ENCODE data around the gene KIF1B. TPM values are rescaled to one million over a fixed set of nuclear protein-coding genes. Genes with fewer than 3 reads are reported as not detected.

The KIF1B gene
- total RNA-seq, 4 donors from 2014 or later: 46.7 to 61.8 (median 51.4) TPM

DNA sequence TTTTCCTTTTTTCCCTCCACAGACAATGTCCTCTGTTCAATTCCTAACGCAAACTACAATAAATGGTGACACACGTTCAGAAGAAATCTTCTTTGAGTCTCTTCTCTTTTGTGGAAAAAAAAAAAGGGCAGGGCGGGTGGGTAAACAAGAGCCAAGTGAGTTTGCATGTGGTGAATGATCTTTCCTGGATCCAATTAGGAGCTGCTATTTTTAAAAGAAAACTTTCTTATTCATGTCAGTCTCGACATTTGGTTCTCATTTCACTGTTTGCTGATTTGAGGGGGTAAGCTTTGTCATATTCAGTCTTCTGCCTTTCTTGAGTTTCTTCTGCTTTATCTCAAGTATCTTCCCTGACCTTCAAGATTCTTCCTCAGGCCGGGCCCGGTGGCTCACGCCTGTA lies 29.2 kb upstream of the KIF1B start:
- TF ChIP-seq, protein P1, sequence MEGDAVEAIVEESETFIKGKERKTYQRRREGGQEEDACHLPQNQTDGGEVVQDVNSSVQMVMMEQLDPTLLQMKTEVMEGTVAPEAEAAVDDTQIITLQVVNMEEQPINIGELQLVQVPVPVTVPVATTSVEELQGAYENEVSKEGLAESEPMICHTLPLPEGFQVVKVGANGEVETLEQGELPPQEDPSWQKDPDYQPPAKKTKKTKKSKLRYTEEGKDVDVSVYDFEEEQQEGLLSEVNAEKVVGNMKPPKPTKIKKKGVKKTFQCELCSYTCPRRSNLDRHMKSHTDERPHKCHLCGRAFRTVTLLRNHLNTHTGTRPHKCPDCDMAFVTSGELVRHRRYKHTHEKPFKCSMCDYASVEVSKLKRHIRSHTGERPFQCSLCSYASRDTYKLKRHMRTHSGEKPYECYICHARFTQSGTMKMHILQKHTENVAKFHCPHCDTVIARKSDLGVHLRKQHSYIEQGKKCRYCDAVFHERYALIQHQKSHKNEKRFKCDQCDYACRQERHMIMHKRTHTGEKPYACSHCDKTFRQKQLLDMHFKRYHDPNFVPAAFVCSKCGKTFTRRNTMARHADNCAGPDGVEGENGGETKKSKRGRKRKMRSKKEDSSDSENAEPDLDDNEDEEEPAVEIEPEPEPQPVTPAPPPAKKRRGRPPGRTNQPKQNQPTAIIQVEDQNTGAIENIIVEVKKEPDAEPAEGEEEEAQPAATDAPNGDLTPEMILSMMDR (IDR thresholded peaks at IDR 0.05; ENCODE audit: low read depth): no peak

DNA sequence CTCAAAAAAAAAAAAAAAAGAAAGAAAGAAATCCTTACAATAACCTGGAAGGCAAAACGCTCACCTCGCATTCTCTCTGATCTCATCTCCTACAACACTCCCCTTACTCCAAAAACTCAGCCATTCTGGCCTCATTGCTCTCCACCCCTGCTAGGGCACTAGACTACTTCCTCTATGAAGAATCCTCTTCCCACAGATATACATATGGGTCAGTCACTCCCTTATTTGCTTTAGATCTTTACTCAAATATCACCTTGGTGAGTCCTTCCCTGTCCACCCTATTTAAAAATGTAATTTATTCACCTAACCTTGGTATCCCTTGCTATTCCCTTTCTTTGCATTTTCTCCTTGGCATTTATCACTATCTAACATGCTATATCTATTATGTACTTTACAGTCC lies 24.6 kb upstream of the KIF1B start:
- TF ChIP-seq, protein P1 (IDR thresholded peaks at IDR 0.05; ENCODE audit: low read depth): no peak

DNA sequence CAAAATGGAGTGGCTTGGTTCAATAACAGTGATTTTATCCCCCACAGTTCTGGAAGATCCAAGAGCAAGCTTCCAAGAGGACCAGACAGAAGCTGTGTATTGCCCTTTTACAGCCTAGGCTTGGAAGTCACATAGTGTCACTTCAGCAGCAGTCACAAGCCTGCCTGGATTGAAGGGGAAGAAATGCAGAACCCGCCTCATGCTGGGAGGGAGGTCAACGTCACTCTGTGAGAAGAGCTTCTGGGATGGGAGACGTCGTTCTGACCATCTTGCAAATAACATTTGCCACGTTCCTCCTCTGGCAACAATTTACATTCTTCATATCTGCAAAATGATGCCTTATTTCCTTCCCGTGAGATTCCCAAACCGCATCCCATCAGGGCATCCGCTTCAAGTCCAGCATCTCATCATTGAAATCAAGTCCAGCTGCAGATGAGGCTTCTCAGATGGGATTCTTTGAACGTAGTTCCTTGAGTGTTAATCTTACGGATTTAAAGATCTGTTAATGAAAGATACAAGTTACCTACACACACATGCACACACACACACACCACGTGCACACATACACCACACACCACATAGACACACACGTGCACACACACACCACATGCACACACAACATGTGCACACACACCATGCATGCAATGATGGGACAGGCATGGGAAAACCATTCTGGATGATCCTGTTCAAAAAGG lies 23.9 kb upstream of the KIF1B start:
- TF ChIP-seq, protein P1 (IDR thresholded peaks at IDR 0.05; ENCODE audit: low read depth): no peak

DNA sequence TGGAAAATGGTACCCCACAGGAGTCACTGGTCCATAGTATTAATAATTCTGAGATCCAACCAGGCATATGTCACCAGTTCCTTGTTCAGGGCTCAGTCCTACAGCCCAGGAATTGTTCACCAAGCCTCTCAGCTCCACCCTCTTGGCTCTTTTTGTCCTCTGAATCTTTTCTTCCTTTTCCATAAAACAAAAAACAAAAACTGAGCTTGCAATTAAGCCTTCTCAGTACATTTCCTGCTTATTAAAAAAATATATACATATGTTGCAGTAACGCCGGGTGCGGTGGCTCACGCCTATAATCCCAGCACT lies 23.4 kb upstream of the KIF1B start:
- TF ChIP-seq, protein P1 (IDR thresholded peaks at IDR 0.05; ENCODE audit: low read depth): no peak

DNA sequence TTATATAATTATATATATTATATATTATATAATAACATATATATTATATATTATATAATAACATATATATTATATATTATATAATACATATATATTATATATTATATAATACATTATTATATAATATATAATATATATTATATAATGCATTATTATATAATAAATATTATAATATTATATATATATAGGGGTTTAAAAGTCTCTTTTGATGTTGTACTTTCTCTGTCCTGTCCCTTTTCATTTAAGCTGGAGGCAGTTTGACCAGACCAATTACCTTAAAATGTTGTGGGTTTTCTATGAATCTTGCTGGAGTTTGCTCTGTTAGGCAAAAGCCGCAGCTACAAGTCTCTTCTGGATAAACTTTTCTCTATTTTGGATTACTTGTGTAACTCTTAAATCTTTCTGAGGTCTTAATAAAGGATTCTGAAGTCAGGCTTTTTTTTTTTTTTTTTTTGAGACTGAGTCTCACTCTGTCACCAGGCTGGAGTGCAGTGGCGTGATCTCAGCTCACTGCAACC lies 22.2 kb upstream of the KIF1B start:
- TF ChIP-seq, protein P1 (IDR thresholded peaks at IDR 0.05; ENCODE audit: low read depth): no peak

DNA sequence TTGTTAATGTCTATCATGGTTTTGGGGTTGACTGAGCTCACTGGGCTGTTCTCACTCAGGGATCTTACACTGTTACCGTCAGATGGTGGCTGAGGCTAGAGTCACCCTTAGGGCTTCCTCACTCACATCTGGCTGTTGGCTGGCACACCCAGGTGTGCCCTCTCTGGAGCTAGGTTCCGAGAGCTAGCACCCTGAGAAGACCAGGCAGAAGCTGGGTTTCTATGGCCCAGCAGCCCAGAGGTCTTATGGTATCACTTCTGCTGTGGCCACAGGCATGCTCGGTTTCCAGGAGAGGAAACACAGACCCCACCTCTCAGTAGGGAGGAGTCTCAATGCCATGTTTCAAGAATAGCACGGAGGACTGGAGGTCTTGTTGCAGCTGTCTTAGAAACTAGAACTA lies 20.7 kb upstream of the KIF1B start:
- TF ChIP-seq, protein P1 (IDR thresholded peaks at IDR 0.05; ENCODE audit: low read depth): no peak

DNA sequence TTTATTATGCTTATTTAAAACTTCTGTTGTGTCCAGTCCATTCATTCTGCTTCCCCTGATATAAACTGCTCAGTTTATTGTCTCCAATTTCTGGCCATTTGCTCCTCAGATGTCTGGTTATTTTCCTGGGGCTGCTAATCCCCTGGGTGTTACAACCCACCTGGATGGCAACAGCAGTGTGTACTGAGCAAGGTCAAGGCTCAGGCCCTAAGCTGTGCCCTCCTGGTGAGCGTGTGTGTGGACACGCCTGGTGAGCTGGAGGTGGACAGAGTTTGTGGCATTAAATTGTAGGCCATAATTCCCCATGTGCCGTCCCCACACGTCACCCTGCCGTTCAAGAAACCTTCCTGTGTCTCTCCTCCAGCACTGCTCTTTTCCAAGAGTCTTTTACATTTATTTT lies 18.1 kb upstream of the KIF1B start:
- TF ChIP-seq, protein P1 (IDR thresholded peaks at IDR 0.05; ENCODE audit: low read depth): no peak

Data from subcutaneous adipose tissue (tissue), 4 donors.